Erythroblast (primary cell): ENCODE results near the gene SNX32.

Experiments
- DNase-seq, 2 experiments: peaks; one replicate each; lab custom pipeline; 2025; lab: John Stamatoyannopoulos, UW
- GATA1 ChIP-seq: IDR thresholded peaks from 2 replicates; pipeline ENCODE4 v1.6.1; 2011; ENCODE audit warnings: low read depth, mild to moderate bottlenecking, control low read depth, low read length, moderate library complexity
- POLR2A ChIP-seq: IDR thresholded peaks from 2 replicates; pipeline ENCODE4 v1.6.1; 2011; ENCODE audit warnings: mild to moderate bottlenecking, low read length

SNX32 gene

DNA sequence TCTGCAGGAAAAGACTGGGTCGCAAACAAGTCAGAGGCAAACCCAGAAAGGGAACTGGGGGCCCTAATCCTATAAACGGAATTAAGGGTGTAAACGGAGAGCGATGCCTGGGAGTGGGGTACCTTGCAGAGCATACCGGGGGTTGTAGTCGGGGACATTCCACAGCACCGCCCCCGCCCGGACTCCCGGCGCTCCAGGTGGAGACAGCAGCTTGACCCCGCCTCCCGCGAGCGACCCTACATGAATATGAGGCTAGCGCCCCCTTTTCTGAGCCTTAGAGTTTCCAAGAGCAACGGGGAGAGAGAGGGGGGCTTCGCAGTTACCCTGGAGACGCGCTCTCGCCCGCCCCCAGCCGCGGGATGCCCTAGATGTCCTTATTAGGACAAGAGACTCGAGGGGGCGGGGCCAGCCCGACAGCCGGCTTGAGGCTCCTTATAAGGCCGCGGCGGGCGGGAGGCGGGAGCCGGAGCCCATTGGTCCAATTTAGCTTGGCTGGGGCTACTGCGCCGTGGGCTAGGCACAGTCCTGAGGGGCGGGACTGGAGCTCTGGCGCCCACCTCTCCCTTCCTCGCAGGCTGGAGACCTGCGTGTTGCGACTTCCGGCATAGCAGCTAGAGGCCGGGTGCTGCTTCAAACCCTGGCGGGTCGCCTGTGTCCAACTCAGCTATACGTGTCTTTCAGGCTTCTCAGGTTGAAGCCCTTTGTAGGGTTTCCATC, 25.5 kb downstream of the SNX32 start:
- TF ChIP-seq POLR2A (peak; percentile 96), GATA1 (no peak)
- DNase-seq: peak; percentile 99

DNA sequence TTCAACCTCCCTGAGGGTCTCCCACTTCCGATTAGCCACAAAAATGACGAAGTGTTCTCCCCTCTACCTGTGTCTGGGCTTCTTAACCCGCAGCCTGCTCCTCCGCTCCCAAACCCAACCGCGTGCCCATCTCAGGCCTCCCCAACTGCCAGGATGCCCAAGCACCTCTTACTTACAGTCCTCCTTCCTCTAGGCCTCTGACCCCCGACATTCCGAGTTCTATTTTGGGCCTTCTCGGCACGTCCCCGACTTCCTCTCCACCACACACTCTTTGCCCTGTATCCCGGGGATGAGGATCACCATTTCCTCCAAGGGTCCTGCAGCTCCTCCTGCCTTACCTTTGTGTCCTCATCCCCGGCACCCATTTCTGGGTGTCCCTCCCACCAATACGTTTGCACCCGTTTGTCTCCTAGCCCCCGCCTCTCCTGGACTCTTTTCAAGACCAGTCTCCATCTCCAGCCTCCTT, 26.1 kb downstream of the SNX32 start:
- TF ChIP-seq GATA1 (no peak), POLR2A (peak; percentile 79)

DNA sequence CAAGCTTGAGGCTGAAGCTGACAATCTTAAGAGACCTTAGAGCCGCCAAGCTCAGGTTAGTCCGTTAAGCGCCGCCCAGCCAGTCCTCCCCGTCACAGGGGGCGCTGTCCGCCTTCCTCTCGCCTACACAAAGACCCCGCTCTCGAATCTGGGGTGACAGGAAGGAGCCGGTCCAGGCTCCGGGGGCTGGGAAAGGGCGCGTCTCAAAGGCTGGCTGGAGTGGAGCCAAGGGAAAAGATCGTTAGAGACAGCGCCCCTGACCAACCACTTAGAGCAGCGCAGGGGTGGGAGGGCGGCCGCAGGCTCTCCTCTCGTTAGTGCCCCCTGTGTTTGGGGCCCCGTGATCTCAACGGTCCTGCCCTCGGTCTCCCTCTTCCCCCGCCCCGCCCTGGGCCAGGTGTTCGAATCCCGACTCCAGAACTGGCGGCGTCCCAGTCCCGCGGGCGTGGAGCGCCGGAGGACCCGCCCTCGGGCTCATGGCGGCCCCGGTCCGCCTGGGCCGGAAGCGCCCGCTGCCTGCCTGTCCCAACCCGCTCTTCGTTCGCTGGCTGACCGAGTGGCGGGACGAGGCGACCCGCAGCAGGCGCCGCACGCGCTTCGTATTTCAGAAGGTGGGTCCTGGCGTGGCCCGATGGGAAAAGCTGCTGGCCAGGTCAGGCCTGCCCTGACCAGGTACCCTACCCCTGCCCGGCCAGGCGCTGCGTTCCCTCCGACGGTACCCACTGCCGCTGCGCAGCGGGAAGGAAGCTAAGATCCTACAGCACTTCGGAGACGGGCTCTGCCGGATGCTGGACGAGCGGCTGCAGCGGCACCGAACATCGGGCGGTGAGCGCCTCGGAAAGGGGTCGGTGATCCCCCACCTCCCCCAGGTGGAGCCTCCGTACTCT, 26.8 kb downstream of the SNX32 start, which contains the start of gene MUS81:
TSS of gene MUS81 (plus strand) at position 156 of the 887 bp plus-strand sequence. CDS start at position 477, 321 bp downstream.
- DNase-seq: peak; percentile 100
- TF ChIP-seq GATA1 (no peak), POLR2A (peak; percentile 66)

More for the DNA sequence above, 26.1 kb downstream of the SNX32 start:
- no peak for DNase-seq

DNA sequence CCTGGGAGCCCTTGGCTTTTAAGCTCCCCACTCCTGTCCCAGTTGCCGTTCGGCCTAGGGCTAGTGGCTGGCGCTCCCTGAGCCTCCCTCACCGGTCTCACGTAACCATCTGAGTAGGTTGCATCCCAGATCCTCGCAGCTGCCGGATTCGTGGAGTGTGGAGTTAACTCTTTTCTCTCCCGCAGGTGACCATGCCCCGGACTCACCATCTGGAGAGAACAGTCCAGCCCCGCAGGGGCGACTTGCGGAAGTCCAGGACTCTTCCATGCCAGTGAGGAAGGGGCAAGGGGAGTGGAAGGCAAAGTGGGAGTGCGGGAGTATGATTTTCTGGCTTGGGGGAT, 27.4 kb downstream of the SNX32 start:
- peak in 1 of 2 experiments; percentile 69 for DNase-seq
- TF ChIP-seq GATA1: no peak
- TF ChIP-seq POLR2A: no peak

DNA sequence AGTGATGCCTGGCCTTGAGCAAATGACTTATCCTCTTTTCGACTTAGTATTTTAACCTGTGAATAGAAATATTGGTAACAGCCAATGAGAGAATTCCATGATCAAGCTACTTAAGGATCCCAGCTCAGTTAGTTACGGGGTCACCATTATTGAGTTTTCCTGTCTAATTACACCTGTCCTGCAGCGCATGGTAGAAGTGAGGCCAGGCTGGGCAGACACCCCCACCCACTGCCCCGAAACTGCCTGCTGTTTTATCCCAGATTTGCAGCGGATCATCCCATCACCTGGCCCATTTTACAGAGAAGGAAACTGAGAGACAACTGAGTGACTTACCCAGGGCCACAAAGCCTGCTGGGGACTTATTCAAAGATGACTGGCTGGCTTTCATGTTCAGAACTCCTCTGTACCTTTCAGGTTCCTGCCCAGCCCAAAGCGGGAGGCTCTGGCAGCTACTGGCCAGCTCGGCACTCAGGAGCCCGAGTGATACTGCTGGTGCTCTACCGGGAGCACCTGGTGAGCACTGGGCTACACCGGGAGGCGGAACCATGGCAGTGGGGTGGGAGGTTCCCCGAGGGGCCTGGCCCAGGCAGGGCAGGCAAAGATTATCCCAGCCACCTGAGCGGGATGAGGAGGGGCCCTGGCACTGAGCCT, 27.9 kb downstream of the SNX32 start:
- DNase-seq: no peak
- TF ChIP-seq POLR2A: no peak
- TF ChIP-seq GATA1: no peak

DNA sequence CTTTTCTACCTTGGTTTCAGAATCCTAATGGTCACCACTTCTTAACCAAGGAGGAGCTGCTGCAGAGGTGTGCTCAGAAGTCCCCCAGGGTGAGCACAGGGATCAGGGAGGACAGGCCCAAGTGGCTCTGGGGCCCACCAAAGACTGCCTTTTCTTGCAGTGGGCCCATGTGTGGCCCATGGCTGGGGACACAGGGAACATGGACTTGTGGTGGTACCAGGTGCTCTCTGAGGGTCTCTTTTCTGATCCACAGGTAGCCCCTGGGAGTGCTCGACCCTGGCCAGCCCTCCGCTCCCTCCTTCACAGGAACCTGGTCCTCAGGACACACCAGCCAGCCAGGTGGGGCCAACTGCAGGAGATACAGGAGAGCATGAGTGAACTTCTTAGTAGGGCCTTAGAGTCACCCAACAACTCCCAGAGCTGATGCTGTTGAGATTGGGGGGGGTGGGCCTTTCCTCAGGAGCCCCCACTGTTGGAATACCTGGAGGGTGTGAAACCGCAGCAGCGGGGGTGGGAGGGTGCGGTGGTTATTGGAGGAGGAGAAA, 28.5 kb downstream of the SNX32 start:
- no peak for TF ChIP-seq POLR2A
- no peak for TF ChIP-seq GATA1
- no peak for DNase-seq

DNA sequence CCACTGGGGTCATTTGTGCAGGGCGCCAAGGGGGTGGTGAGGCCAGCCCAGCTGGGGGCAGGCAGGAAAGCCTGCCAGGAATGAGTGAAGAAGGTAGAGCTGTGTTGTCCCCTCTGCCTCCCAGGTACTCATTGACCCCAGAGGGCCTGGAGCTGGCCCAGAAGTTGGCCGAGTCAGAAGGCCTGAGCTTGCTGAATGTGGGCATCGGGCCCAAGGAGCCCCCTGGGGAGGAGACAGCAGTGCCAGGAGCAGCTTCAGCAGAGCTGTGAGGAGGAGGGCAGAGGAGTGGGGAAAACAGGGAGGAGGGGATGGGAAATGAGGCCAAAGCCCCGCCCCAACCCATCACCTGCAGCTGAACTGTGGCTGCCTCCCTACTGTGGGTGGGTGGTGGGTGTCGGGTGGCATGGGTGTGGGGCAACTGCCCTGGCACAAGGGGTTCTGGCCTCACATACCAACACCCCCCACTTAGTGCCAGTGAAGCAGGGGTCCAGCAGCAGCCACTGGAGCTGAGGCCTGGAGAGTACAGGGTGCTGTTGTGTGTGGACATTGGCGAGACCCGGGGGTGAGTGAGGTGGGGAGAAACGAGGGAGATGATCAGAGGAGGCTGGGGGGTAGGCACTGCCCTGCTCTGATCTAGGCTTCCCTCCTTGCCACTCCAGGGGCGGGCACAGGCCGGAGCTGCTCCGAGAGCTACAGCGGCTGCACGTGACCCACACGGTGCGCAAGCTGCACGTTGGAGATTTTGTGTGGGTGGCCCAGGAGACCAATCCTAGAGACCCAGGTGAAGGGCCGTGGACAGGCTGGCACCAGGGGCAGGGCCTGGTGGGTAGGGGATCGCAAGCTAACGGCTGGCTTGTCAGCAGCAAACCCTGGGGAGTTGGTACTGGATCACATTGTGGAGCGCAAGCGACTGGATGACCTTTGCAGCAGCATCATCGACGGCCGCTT, 29.5 kb downstream of the SNX32 start:
- no peak for DNase-seq
- TF ChIP-seq GATA1: no peak
- no peak for TF ChIP-seq POLR2A

DNA sequence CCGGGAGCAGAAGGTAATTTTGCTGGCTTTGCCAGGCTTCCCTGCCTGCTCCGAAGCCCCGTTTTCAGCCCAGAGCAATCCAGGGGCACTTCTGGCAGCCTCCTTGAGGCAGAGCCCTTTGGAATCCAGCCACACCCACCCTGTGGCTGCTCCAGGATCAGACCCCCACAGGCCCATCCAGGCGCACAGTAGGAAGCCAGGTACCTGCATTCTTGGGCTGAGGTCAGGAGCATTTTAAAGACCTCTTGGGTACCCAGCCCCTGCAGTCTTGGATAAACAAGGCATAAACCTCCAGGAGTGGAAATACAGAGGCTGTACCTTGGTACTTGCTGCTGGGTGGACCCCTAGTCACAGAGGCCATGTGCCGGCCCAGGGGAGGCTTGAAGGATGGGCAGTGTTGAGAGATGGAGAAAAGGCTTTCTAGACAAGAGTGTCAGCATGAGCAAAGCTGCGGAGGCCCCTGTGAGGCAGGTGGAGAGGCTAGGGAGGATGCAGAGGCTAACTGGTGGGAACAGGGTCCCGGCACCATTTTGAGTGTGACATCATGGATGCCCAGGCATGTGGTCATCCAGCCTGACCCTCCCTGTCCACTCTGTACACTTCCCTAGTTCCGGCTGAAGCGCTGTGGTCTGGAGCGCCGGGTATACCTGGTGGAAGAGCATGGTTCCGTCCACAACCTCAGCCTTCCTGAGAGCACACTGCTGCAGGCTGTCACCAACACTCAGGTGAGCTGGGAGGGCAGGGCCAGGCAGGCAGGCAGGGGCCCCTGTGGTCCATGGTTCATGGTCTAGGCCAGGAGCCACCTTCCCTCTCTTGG, 30.3 kb downstream of the SNX32 start:
- no peak for DNase-seq
- TF ChIP-seq POLR2A (peak; percentile 27), GATA1 (no peak)

DNA sequence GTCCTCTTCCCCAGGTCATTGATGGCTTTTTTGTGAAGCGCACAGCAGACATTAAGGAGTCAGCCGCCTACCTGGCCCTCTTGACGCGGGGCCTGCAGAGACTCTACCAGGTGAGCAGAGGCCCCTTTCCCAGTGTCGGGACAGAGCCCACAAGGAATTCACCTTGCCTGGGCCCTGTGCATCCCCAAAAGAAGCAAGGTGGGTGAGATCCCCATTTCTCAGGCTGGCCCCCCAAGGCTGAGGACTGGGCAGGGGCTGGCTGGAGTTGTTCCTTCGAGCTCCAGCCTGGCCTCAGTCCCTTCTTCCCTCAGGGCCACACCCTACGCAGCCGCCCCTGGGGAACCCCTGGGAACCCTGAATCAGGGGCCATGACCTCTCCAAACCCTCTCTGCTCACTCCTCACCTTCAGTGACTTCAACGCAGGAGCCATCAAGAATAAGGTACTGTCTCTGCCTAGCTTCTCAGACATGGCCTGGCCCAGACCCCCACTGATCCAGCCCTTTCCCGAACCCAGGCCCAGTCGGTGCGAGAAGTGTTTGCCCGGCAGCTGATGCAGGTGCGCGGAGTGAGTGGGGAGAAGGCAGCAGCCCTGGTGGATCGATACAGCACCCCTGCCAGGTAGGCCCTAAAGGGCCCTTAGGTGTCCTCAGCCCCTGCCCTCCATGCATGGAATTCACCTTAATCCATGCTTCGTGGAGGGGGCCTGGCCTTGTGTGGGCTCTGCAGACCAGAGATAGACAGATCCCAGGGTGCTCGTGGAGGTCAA, 31.1 kb downstream of the SNX32 start:
- TF ChIP-seq GATA1: no peak
- no peak for TF ChIP-seq POLR2A
- no peak for DNase-seq

DNA sequence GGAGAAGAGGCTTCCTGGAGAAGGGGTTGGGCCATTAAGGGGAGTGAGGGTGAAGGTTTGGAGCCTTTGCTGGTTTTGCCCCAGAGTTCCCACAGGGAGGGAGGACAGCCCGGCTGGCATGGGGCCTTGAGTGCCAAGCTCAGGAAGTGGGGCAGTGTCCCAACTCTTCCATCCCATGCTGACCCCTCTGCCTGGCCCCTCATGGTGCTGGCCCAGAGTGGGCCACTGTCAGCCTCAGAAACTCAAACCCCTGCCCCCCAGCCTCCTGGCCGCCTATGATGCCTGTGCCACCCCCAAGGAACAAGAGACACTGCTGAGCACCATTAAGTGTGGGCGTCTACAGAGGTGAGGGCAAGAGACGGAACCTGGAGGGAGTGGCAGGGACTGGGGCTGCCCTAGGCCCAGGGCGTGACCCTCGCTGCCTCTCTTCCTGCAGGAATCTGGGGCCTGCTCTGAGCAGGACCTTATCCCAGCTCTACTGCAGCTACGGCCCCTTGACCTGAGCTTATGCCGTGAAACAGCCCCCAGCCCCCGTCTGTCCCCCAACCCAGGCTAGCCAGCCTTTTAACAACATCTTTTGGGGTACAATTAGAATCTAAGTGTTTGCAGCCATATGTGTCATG, 31.9 kb downstream of the SNX32 start:
- TF ChIP-seq GATA1 (no peak), POLR2A (no peak)

More for the DNA sequence above, 31.9 kb downstream of the SNX32 start:
- no peak for DNase-seq
